GM21786 (cell line): ENCODE results near the gene TFDP1.
"Not testable (repeated sequence)": the region's sequence is repeated elsewhere in the genome, so short reads cannot be mapped to it uniquely, and the experiment has no call there.

Experiments
- ATAC-seq: cut with Tn5 transposase; IDR thresholded peaks from one replicate; pipeline ENCODE4 v1.9.1; 2021; ENCODE audit not compliant: unreplicated experiment

The TFDP1 gene

DNA sequence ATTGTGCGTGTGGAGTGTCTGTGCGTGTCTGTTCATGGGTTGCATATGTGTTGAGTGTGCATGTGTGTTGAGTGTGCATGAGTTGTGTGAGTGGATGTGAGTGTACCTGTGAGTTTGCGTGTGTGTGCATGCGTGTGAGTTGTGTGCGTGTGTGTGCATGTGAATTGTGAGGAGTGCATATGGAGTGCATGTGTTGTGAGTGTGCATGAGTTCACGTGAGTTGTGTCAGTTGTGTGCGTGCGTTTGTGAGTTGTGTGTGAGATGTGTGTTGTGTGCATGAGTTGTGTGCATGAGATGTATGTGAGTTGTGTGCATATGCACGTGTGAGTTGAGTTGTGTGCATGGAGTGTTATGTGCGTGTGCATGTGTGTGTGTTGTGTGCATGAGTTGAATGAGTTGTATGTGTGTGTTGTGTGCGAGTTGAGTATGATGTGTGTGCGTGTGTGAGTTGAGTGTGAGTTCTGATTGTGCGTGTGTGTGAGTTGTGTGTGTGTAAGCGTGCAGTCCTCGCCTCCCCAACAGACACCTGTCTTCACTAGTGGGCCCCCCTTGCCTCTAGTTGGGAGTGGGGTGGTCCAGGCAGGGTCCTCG is 29.3 kb downstream of the TFDP1 start:
- no peak for ATAC-seq

GRCh38 chr13:113616281-113616906 is 31.8 kb downstream of the TFDP1 start:
- ATAC-seq, result no peak

DNA sequence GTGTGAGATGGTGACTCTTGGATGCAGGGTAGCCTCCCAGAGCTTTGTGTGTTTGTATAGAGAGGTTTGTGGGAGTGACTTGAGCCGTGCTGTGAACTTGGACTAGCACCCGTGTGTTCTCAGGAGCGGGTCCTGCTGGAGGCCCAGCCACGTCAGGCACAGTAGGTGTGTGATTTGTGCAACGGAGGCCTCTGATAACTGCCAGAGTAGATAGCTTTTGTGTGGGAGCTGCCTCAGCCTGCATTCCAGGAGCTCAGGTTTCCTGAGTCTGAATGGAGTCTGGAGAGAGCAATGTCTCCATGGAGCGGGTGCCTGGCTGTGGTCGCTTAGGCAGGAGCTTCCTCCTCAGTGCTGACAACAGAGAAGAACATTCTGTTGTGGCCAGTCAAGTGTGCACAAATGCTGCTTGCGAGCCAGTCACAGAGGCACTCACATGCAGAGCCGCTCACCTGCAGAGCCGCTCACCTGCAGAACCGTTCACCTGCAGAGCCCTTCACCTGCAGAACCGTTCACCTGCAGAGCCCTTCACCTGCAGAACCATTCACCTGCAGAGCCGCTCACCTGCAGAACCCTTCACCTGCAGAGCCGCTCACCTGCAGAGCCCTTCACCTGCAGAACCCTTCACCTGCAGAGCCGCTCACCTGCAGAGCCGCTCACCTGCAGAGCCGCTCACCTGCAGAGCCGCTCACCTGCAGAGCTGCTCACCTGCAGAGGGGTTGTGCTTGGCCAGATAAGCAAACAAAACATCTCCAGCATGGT is 32.6 kb downstream of the TFDP1 start:
- no peak for ATAC-seq

DNA sequence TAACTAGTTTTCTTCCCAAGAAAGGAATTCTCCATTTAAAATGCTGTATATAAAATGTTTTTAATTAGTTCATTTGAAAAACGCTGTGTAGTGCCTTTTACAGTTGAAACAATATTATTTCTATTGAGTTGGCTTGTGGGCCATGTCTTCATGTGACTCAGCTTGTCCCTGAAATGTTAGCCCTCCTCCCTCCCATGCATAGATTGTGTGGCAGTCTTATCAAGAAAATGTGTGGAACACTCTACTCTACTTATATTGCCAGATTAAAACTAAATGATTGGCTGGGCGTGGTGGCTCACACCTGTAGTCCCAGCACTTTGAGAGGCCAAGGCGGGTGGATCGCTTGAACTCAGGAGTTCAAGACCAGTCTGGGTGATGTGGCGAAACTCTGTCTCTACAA is 33.4 kb downstream of the TFDP1 start:
- no peak for ATAC-seq

- ATAC-seq, result no peak
These were observed 33.9 kb downstream of the TFDP1 start for GRCh38 chr13:113618455-113618854.

GRCh38 chr13:113620036-113620796 is 35.7 kb downstream of the TFDP1 start:
- no peak for ATAC-seq

DNA sequence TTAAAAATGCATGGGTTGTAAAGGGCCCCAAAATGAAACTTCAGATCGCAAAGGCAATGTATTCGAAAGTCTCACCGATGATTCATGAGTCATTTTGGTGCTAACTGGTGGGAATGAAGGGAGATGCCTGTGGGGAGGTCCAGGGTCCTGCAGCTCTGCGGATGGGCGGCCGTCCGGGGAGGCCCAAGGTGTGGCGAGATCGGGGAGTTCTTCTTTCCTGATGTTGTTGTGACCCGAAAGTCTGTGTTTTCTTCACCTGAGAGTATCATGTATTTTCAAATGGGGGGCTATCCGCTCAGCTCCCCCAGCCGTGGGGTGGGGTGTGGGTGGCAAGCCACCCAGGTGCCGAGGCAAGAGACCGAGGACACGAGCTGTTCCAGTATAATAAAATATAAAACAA is 36.5 kb downstream of the TFDP1 start:
- ATAC-seq, result no peak

DNA sequence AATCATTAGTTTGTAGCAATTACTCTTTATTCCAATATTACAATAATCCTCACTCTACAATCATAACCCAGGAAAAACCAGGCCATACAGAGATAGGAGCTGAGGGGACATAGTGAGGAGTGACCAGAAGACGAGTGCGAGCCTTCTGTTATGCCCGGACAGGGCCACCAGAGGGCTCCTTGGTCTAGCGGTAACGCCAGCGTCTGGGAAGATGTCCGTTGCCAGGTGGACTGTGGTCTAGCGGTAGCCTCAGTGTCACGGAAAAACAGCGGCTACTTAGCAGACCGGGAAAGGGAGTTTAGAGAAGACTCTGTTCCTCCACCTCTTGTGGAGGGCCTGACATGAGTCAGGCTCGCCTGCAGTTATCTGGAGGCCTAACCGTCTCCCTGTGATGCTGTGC is 36.9 kb downstream of the TFDP1 start:
- not testable (repeated sequence) for ATAC-seq

- not testable (repeated sequence) for ATAC-seq
These were observed 37.5 kb downstream of the TFDP1 start for GRCh38 chr13:113621986-113622550.

GRCh38 chr13:113622791-113623490 is 38.4 kb downstream of the TFDP1 start:
- no peak for ATAC-seq

- ATAC-seq, result no peak
These were observed 39.1 kb downstream of the TFDP1 start for GRCh38 chr13:113623491-113624234.

GRCh38 chr13:113624235-113624587 is 39.7 kb downstream of the TFDP1 start:
- no peak for ATAC-seq

GRCh38 chr13:113624640-113625304 is 40.2 kb downstream of the TFDP1 start:
- not testable (repeated sequence) for ATAC-seq

DNA sequence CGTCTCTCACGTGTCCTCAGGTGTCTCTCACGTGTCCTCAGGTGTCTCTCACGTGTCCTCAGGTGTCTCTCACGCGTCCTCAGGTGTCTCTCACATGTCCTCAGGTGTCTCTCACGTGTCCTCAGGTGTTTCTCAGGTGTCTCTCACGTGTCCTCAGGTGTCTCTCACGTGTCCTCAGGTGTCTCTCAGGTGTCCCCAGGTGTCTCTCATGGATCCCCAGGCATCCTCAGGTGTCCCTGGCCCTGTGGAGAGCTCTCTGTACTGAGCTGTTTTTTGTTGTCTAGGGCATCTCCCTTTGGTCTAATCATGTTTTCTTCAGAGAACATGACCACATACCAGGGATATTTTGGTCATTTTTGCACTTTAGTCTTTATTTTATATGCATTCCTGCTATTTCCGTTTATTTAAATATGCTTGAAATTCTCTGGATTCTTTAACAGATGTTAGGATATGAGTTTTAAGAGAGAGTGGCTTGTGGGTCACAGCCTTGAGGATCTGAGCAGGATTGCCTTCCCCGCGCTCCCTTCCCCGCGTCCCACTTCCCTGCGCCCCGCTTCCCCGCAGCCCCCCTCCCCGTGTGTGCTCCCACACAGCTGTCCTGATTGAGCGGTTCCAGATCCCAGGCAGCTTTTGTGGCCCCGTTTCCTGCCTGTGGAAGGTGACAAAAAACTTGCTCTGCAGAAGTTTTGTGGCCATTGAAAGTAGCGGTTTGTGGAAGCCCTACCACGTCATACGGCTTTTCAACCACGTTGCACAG is 41.6 kb downstream of the TFDP1 start:
- ATAC-seq, result no peak

DNA sequence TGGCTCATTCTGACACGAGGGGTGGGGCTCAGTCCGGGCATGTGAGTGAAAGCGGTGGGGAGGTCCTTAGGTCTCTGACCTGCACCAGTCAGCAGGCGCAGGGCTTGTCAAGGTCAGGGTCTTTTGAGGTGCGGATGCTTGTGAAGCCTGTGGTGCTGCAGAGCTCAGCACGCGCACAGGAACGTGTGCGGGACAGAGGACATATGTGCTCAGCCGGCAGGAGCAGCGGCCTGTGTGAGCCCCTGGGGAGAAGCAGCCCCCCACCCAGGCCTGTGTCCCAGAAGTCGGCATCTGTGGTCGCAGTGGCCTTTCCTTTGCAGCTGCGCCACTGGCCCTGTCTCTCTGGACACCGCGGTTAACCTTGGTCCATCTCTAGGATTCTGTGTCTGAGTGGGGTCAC is 42.6 kb downstream of the TFDP1 start:
- no peak for ATAC-seq

- ATAC-seq, result no peak
These were observed 44.0 kb downstream of the TFDP1 start for GRCh38 chr13:113628291-113629270.

- ATAC-seq, result no peak
These were observed 45.3 kb downstream of the TFDP1 start for GRCh38 chr13:113629866-113630265.

DNA sequence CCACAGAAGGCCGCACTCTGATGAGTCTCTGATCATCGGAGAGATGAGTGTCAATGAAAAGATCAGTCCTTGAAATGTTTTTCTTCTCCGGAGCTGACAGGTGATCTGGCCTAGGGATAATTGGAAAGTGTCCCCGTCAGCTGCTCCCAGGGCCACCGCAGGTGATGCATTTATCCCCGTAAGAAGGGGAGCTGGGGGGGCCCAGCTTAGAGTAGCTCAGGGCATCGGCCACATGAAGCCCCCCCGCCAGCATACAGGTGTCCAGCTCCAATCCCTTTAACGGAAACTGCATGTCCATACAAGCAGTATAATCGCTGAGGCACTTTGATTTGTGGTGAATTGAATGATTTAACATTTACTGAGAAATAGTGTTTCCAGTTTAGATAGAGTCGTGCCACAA is 45.7 kb downstream of the TFDP1 start:
- ATAC-seq, result no peak
